GM19240 (cell line): ENCODE measurements around the gene PSG5.
"Not testable (repeated sequence)": the region's sequence is repeated elsewhere in the genome, so short reads cannot be mapped to it uniquely, and the experiment has no call there.

Experiments
- DNase-seq: peaks from one replicate; pipeline ENCODE4 v3.0.0; 2011; ENCODE audit warnings: low spot score; ENCODE audit not compliant: insufficient read length

PSG5 gene

GRCh38 chr19:43186311-43186935, at the start of gene PSG5:
PSG5 (minus strand) TSS chr19:43186536; CDS start chr19:43186405, 131 bp downstream.
- not testable (repeated sequence) for DNase-seq

GRCh38 chr19:43235686-43236085, 49.4 kb upstream of the PSG5 start:
- not testable (repeated sequence) for DNase-seq

GRCh38 chr19:43229315-43229714, 43.0 kb upstream of the PSG5 start:
- no peak for DNase-seq

GRCh38 chr19:43228730-43229129, 42.4 kb upstream of the PSG5 start:
- not testable (repeated sequence) for DNase-seq

- not testable (repeated sequence) for DNase-seq
Observed at GRCh38 chr19:43226986-43227385, 40.6 kb upstream of the PSG5 start.

DNA sequence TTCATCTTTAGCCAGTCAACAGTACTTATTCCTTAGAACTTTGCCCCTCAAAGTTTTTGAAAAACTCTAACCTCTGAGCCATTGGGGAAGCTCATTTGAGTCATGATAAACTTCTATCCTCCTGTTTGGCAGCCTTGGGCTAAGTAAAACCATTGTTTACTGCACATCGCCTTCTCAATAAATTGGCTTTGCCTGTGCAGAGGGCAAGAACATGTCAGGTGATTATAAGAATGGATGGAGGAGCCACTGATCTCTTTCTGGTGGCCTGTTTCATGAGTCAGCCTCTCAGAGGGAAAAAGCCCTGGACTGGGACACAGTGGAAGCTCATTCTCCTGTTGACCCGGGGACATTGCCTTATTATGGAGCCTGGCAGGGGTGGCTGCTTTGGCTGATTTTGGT, 38.5 kb upstream of the PSG5 start:
- DNase-seq = no peak

DNA sequence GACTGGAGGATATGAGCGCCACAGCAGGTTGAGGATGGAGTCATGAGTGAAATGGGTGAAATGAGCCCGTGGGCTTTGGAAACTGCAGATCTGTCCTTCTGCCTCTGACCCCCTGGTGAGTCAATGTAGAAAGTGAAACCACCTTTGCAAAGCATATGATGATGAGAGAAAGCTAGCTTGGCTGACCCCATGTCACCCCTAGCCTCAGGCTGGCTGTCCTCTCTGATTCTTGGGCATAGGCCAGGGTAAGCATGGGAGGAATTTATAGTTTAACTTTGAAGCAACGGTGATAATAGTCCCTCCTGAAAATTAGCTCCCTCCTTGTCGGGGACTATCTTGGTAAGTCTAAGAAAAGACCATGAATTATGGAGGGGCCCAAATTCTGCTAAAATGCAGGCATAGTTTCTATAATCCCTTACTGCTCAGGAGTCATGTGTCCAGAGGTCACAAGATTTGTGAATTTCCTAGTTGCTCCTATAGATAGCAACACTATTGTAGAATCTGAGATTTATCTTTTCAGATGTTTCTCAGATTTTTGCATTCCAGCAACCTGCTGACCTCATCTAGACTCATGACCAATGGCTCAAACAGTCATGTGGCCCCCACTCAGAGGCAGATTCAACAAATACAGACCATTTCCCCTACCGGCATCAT, 38.0 kb upstream of the PSG5 start:
- not testable (repeated sequence) for DNase-seq

DNA sequence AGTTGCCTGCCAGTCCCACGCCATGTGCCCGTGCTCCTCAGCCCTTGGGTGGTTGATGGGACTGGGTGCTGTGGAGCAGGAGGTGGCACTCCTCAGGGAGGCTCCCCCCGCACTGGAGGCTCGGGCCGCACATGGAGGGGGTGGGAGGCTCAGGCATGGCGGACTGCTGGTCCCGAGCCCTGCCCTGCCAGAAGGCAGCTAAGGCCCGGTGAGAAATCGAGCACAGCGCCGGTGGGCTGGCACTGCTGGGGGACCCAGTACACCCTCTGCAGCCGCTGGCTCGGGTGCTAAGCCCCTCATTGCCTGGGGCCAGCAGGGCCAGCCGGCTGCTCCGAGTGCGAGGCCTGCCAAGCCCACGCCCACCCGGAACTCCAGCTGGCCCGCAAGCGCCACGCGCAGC, 35.6 kb upstream of the PSG5 start:
- not testable (repeated sequence) for DNase-seq

GRCh38 chr19:43219136-43219535, 32.8 kb upstream of the PSG5 start:
- DNase-seq = not testable (repeated sequence)

- not testable (repeated sequence) for DNase-seq
Observed at GRCh38 chr19:43215881-43216280, 29.5 kb upstream of the PSG5 start.

- DNase-seq = no peak
Observed at GRCh38 chr19:43207991-43208390, 21.7 kb upstream of the PSG5 start.

- DNase-seq = not testable (repeated sequence)
Observed at GRCh38 chr19:43207174-43207573, 20.8 kb upstream of the PSG5 start.

GRCh38 chr19:43205471-43206105, 19.3 kb upstream of the PSG5 start, which contains the start of gene PSG4:
PSG4 (minus strand) TSS chr19:43205638; CDS start chr19:43205536, 102 bp downstream.
- DNase-seq = not testable (repeated sequence)

- not testable (repeated sequence) for DNase-seq
Observed at GRCh38 chr19:43203611-43204010, 17.3 kb upstream of the PSG5 start.

DNA sequence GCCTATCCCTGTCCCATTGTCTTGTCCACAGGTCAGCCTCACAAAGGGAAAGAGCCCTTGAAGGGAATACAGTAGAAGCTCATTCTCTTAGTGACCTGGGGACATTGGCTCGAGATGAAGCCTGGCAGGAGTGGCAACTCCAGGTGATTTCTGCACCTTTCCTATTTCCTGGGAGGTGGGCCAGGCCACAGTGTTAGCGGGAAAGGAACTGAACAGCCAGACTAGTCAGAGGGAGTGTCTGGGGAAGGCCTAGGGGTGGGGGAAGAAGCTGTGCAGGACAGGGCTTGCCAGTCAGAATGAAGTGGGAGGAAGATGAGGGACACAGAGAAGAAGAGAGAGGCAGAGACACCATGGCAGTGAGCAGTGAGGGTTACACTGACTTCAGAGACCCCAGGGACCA, 15.6 kb upstream of the PSG5 start:
- DNase-seq = not testable (repeated sequence)

GRCh38 chr19:43201337-43201801, 15.0 kb upstream of the PSG5 start:
- DNase-seq = not testable (repeated sequence)

GRCh38 chr19:43198686-43199419, 12.5 kb upstream of the PSG5 start:
- not testable (repeated sequence) for DNase-seq

GRCh38 chr19:43197666-43198397, 11.5 kb upstream of the PSG5 start:
- not testable (repeated sequence) for DNase-seq

DNA sequence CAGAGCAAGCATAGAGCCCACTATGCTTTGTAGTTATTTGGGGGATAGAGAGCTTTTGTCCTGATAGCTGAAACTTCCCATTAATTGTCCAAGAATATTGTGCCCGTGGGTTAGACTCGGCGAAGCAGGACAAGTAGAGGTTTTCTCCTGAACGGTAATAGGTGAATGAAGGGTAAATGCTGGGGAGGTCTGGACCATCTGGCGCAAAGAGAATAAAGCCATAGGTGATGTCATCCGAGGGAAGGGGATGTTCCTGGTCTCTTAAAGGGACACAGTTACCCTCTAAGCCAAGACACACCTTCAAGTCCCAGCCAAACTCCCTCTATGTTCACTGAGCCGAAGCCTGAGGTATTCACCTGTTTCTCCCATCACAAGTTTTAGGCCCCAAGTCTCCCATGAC, 8.1 kb upstream of the PSG5 start:
- DNase-seq = not testable (repeated sequence)

DNA sequence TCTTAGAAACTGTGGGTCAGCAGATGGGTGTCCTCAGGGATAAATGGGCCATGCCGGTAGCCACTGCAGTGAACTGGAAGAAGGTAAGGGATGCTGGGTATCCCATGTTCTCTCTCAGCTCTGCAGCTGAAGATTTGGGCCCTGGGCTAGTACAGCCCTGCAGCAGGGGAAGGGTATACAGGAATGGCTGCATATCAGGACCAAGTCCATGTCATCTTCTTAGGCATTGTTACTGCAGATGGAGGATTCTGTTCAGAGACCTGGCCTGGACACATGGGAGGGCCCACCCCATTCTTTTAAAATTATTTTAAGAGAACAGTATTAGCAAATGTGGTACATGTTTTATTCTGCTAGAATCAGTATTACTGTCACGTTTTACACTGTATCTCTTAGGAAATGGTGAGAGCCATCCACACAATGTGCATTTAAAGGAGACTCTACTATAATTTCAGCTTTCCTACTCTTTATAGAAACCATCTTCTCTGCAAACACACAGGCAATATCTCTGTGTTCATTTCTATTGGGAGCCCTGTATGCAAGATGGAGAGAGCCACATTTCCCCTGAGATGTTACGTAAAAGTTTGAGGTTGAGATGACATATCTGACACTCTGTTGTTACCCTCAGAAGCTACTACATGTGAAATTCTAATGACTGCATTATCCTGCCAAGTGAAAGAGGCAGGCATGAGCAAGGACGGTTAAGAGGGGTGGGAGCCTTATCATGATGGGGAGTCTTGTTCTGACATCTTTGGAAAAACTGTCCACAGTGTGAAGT, 6.2 kb upstream of the PSG5 start:
- DNase-seq = not testable (repeated sequence)
